IPS-NIHi11 (cell line): ENCODE measurements around the gene HS6ST2.
A peak's percentile ranks its signal among the peaks of the same experiment; 100 is the strongest.

ENCODE experiments used
- DNase-seq: peaks from one replicate; pipeline ENCODE4 v3.0.0; 2012; ENCODE audit warnings: mixed read lengths, low spot score

The HS6ST2 gene

DNA sequence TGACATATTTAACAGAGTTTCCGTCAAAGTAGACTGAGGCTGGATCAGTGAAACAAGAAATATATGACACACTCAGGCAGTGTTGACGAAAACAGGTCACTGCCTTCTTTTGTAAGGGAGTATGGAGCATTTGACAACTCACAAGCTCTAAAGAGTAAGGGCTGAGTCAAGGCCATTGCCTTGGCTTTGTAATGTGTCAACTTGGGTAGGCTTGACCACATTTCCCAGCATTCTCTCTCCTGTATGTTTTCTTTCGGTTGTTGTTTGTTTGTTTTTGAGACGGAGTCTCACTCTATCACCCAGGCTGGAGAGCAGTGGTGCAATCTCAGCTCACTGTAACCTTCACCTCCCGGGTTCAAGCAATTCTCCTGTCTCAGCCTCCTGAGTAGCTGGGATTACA is 344.6 kb downstream of the HS6ST2 start:
- no peak for DNase-seq

DNA sequence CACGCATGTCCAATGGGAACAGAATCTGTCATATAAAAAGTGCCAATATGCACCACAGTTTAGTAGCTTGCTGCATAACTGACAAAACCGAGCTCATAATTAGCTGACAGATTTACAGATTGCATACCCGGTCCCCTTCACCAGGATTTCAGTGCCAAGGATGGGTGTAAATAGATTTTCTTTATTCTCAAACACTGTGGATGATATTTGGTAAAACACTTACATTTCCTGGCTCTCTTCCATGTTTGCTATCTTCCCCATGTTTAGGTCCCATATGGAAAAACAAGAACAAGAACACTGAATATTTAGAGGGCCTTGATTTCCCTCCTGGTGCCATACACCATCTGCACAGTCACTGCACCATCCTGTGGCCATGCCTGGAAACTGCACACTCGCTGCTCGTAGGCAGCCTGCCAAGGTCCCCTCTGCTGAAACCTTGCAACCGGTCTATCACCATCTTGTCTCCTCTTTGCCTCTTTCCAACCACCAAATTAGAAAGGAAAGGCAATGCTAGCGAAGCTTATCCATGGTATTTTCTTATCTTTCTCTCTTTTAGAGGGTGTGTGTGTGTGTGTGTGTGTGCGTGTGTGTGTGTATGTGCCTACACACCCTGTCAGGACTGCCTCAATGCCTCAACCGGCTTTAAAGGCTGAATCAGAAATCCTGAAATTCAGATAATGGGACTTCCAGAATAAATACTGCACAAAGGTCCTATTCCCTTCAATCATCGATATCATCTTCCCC is 345.4 kb downstream of the HS6ST2 start:
- DNase-seq = peak; percentile 38

DNA sequence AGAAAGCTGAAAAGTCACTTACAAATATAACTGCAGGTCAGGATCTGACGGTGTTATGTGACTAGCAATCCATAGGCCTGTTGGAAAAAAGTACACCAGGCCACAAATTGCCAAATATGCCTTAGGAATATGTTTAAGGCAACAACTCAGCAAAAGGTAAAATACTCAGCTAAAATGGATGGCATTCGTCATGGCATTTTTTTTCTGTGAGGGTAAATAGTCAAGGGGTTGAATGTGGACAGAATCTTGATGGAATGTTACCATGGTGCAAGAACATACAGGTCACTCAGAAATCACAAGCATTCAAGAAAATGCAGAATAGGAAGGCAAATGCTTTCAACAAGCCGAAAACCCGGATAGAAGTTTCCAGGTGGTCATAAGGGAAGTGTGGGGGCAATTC is 347.9 kb downstream of the HS6ST2 start:
- no peak for DNase-seq

DNA sequence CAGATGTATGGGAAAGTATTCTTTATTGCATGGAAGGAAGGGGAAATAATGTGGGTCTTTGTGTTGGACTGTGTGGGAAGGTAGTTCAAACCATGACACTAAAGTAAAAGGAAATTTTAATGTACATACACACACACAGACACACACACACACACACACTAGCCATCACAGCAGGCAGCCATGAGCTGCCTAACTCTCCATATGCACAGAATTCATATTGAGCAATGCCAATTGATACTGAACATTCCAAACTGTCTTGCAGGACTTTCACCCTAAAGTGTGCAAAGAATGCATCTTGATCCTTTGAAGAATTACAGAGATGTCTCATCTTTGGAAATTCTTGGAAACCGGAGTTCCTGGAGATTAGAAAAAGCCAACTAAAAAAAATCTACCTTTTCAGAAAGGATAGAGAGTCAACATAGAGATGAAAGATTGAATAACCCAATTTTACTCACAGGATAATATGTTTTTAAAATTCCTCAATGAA is 349.0 kb downstream of the HS6ST2 start:
- DNase-seq = no peak

DNA sequence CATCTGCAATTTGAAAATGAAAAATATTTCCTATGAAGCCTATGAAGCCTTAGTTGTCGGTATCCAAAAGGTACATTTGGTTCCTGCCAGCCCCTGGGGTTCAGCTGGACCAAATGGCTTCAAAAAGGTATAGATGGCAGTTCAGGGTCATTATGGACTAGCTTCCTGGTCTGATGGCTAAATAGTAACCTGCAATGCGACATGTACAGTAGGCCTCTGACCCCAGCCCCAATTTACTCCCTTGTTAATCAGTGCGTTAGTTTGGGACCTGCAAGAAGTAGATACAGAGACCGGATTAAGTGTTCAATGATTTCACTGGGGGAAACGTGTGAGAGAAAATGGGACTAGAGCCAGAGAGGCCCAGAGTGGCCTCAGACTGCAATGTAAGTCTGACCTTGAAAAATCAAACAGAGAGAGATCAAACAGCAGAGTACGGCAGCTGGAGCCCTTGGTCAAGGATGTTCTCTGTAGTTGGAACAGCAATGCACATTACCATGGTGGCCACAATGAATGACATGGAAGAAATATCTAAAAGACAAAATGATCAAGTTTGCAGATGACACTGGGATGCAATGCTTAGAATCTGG is 354.6 kb downstream of the HS6ST2 start:
- DNase-seq = no peak

DNA sequence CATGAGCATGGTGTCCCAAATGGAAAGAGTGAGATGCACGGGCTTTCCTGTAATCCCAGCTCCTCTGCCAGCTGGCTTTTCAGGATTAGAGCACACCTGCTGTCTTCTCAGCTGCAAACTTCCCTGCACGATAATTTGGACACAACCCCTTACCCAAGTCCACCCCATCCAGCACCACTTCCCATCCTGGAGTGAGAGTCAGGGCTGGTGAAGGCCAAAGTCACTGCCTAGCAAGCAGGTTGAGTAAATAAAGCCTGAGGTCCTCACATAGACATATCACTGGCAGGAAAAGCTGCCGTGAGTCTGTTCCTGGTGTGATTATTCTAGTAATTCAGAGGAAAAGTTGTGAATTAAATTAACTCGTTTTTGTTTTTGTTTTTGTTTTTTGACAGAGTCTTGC is 355.7 kb downstream of the HS6ST2 start:
- no peak for DNase-seq

DNA sequence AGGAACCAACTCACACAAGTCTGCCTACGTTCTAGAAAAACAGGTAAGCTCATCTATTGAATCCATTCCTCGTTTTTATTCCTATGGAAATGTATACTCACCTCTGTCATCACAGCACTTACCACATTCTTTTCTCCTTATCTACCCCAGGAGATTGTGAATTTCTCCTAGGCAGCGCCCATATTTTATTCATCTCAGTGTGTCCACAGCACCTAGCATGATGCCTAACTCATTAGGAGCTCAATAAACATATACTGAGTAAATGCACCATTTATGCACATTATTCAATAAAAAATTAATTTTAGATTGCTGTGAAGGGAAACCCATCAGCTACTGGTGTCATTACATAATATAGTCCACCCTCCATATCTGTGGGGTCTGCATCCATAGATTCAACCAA is 363.4 kb downstream of the HS6ST2 start:
- DNase-seq = no peak

DNA sequence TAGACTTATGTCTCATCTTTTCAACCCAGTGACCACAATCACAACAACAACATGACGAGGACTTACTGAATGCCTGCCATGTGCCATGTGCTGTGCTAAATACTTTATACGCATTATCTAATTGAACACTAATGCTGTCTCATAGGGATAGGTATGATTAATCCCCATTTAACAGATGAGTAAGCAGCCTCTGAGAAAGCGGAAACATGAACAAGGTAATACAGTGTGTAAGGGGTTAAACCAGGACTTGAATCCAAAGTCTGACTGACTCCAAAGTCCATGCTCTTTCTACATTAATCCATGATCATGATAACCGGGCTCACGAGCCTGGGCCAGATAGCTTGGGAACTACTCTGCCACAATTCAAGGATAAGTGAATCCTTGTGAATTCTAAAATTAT is 364.3 kb downstream of the HS6ST2 start:
- DNase-seq = no peak

DNA sequence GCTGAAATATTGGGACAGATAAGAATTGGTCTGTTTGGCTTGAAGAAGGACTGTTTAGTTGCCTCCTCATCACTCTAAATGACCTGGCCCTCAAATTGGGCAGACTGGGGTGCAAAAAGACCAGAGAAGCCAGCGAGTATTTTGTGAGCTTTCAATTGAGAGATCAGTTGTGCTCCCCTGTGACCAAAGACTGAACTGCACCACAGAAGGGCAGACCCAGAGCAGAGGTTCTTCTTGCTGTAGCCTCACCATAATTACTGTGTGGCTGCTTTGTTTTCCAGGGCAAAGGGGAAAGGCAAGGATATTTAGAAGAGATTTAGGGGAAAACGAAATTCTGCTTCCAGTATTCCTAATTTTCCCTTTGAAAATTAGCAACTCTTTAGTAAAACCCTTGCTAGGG is 365.5 kb downstream of the HS6ST2 start:
- peak; percentile 25 for DNase-seq

DNA sequence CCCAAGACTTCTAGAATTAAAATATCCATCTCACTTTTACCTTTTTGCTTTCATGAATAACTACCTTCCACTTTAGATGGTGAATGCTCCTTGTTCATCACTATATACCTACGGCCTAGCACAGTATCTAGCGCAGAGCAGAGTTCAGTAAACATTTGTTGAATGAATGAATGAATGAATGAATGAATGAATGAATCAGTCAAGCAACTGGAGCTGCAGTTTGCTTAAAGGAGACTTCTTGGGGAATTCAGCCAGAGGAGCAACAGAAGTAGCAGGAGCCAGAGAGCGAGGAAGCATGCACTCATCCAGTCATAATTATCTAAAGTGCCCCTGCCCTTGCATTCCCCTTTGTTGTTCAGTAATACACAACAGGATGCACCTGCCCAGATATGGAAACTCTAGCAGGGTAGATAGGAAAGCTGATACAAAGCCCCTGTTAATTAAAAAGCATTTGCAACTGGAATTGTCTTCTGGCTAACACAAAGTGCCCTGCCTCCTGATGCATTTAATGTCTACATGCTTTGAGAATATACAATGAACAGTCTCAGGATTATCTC is 366.6 kb downstream of the HS6ST2 start:
- DNase-seq = no peak

DNA sequence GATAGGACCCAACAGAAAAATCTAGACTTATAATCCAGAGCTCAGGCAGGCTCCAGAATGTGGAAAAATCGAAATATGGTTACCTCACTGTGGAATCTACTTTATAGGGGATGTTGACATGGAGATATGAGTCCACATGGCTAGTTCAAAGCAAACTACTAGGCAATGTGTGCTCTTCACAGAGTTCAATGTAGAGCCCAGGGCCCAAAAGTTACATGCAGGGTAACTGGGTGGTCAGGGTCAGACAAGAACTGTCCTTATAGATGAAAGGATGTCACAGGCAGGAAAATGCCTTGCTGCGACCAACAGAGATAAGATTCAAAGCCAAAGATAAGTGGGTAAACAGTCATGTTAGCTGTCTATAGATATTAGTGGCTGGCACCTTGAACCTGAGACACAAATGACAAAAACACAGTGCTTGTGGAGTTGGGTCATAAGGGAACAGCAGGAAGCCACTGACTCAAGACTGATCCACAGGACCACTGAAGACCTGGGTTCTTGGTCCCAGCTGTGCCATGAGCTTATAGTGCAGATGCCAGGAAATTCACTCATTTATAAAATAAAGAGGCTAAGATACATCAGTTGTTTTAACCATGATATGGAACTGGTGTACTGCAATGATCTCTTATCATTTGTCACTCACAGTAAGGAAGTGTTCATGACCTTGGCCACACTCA is 367.9 kb downstream of the HS6ST2 start:
- no peak for DNase-seq

DNA sequence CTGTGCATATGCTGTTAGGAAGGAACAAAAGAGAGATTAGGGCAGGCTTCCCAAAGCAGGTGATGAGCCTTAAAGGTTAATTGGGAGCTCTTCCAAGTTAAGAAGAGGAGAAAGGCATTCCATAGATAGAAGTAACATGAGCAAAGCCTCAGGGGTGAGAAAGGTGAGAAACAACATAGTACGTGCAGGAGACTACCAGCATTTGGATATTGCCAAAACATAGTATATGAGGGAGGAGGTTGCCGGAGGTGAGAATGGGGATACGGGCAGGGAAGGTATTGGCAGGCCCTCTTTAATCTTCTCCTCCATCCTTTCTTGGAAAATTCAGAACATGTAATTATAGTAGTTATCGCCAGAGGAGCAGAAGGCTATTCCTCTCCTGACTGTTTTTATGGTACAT is 373.5 kb downstream of the HS6ST2 start:
- no peak for DNase-seq

DNA sequence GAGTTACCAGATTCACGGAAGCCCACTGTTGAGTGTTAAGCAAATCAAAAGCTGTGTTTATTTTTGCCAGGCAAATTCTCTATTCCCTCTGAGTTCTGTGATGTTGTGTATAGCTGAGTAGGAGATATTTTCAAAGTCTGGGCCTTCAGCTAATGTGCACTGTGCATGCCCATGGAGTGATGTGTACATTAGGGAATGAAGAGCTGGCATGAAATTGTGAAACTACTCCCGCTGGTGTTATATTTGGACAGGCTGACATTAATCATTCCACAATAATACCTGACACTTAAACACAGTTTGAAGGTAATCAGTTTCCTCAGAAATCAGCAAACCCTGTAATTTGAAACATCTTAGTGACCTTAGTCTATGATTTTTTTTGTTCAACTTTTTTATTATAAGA is 381.5 kb downstream of the HS6ST2 start:
- DNase-seq = no peak
